ACHN (cell line): Measurements from ENCODE around the gene NDUFV1.
"Not testable (repeated sequence)": the region's sequence is repeated elsewhere in the genome, so short reads cannot be mapped to it uniquely, and the experiment has no call there.

Source experiments
- DNase-seq: peaks from one replicate; pipeline ENCODE4 v3.0.0-alpha.2; 2015
- in situ Hi-C: cut with HindIII; loops from 2 replicates; pipeline ENCODE4 v1.10.0; 2017; ENCODE audit warnings: low sequenced_read_pairs, low pct_ligation_motif_present, low pct_unique_long_range_greater_than_20kb

NDUFV1 gene

GRCh38 chr11:67606093-67606491 is 644 bp upstream of the NDUFV1 start:
- in situ Hi-C loops = no loop called here
- peak; percentile 11 for DNase-seq

GRCh38 chr11:67607507-67607906 is 771 bp downstream of the NDUFV1 start:
- in situ Hi-C loops = no loop called here
- DNase-seq = no peak

GRCh38 chr11:67608486-67608885 is 1.8 kb downstream of the NDUFV1 start:
- in situ Hi-C loops = no loop called here
- DNase-seq = no peak

GRCh38 chr11:67609316-67609715 is 2.6 kb downstream of the NDUFV1 start:
- in situ Hi-C loops = no loop called here
- no peak for DNase-seq

- DNase-seq = no peak
- in situ Hi-C loops = no loop called here
Observed at GRCh38 chr11:67610302-67610868, 3.6 kb downstream of the NDUFV1 start.

- in situ Hi-C loops = no loop called here
- DNase-seq = no peak
Observed at GRCh38 chr11:67611165-67611564, 4.4 kb downstream of the NDUFV1 start.

- DNase-seq = no peak
- in situ Hi-C loops = no loop called here
Observed at GRCh38 chr11:67611704-67612587, 5.2 kb downstream of the NDUFV1 start.

GRCh38 chr11:67612751-67613150 is 6.0 kb downstream of the NDUFV1 start:
- in situ Hi-C loops = no loop called here
- no peak for DNase-seq

GRCh38 chr11:67613313-67613959 is 6.7 kb downstream of the NDUFV1 start:
- in situ Hi-C loops = no loop called here
- no peak for DNase-seq

GRCh38 chr11:67613960-67614715 is 7.4 kb downstream of the NDUFV1 start:
- in situ Hi-C loops = no loop called here
- peak; percentile 31 for DNase-seq

GRCh38 chr11:67614730-67615714 is 8.3 kb downstream of the NDUFV1 start:
- peak; percentile 43 for DNase-seq
- in situ Hi-C loops = no loop called here

GRCh38 chr11:67615728-67616430 is 9.1 kb downstream of the NDUFV1 start:
- DNase-seq = no peak
- in situ Hi-C loops = no loop called here

GRCh38 chr11:67616431-67617242 is 9.9 kb downstream of the NDUFV1 start:
- in situ Hi-C loops = no loop called here
- no peak for DNase-seq

GRCh38 chr11:67617243-67617953 is 10.7 kb downstream of the NDUFV1 start:
- DNase-seq = no peak

GRCh38 chr11:67618901-67619659 is 12.3 kb downstream of the NDUFV1 start:
- DNase-seq, in situ Hi-C loops: not testable (repeated sequence)

More at GRCh38 chr11:67617243-67617953, 10.7 kb downstream of the NDUFV1 start:
- in situ Hi-C loops = no loop called here
